IMR-90 (cell line): Measurements from ENCODE around the gene S1PR2.

Source experiments
- CEBPB ChIP-seq: IDR thresholded peaks from 2 replicates; pipeline ENCODE4 v1.6.1; 2012; ENCODE audit warnings: low read depth, low read length, improper control_type of control experiment
- CTCF ChIP-seq: conservative IDR thresholded peaks from 2 replicates; pipeline ENCODE4 v1.5.1; 2012; ENCODE audit warnings: mild to moderate bottlenecking, low read depth, low read length, improper control_type of control experiment
- RAD21 ChIP-seq: IDR thresholded peaks from 2 replicates; pipeline ENCODE4 v1.6.1; 2012; ENCODE audit warnings: low read length, improper control_type of control experiment
- TF ChIP-seq, protein P1 (sequence below): fragments of 150-350 bp; IDR thresholded peaks from 2 replicates; pipeline ENCODE4 v1.6.1; 2016; ENCODE audit warnings: low read depth, mild to moderate bottlenecking, low read length, moderate library complexity, borderline replicate concordance

DNA sequence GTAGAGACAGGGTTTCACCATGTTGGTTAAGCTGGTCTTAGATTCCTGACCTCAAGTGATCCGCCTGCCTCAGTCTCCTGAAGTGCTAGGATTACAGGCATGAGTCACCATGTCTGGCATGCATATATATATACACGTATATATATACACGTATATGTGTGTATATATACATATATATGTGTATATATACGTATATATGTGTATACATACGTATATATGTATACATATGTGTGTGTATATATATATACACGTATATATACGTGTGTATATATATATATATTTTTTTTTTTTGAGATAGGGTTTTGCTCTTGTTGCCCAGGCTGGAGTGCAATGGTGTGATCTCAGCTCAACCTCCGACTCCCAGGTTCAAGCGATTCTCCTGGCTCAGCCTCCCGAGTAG, 48.3 kb downstream of the S1PR2 start:
- TF ChIP-seq CTCF, result no peak
- no peak for TF ChIP-seq RAD21
- TF ChIP-seq, protein P1, sequence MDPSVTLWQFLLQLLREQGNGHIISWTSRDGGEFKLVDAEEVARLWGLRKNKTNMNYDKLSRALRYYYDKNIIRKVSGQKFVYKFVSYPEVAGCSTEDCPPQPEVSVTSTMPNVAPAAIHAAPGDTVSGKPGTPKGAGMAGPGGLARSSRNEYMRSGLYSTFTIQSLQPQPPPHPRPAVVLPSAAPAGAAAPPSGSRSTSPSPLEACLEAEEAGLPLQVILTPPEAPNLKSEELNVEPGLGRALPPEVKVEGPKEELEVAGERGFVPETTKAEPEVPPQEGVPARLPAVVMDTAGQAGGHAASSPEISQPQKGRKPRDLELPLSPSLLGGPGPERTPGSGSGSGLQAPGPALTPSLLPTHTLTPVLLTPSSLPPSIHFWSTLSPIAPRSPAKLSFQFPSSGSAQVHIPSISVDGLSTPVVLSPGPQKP, result no peak
- no peak for TF ChIP-seq CEBPB
